Measurements from ENCODE around the gene TPK1.

The TPK1 gene

GRCh38 chr7:144853542-144853941 lies 17.7 kb upstream of the TPK1 start:
- Histone ChIP-seq H3K27ac (ENCODE audit: low read depth, low read length) (no peak overlapping the region), H3K4me3 (ENCODE audit: low read depth, low read length) (no peak overlapping the region), H3K27me3 (ENCODE audit: control insufficient read depth, insufficient read depth, low read length) (no peaks in the 10 kb centered on the region), H3K9ac (ENCODE audit: low read depth, low read length) (no peak overlapping the region), H3K36me3 (ENCODE audit: control insufficient read depth, insufficient read depth, low read length) (no peaks in the 10 kb centered on the region), H3K4me1 (ENCODE audit: control insufficient read depth, insufficient read depth, low read length) (peaks cover 9% of the 10 kb centered on the region), H3K9me3 (ENCODE audit: control insufficient read depth, insufficient read depth, low read length) (no peaks in the 10 kb centered on the region)

DNA sequence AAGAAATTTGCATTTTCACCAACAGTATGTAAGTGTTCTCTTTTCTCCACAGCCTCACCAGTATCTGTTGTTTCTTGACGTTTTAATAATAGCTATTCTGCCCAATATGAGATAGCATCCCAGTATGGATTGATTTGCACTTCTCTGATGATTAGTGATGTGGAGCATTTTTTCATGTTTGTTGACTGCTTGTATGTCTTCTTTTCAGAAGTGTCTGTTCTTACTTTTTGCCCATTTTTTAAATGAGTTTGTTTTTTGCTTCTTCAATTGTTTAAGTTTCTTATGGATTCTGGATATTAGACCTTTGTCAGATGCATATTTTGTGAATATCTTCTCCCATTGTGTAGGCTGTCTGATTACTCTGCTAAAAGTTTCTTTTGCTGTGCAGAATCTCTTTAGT lies 12.2 kb upstream of the TPK1 start:
- H3K27me3 ChIP-seq (ENCODE audit: control insufficient read depth, insufficient read depth, low read length), result no peaks in the 10 kb centered on the region
- H3K9ac ChIP-seq (ENCODE audit: low read depth, low read length), result no peak overlapping the region
- no peaks in the 10 kb centered on the region for H3K4me1 ChIP-seq (ENCODE audit: control insufficient read depth, insufficient read depth, low read length)
- H3K9me3 ChIP-seq (ENCODE audit: control insufficient read depth, insufficient read depth, low read length), result no peaks in the 10 kb centered on the region
- H3K27ac ChIP-seq (ENCODE audit: low read depth, low read length), result no peak overlapping the region
- no peaks in the 10 kb centered on the region for H3K36me3 ChIP-seq (ENCODE audit: control insufficient read depth, insufficient read depth, low read length)
- H3K4me3 ChIP-seq (ENCODE audit: low read depth, low read length), result no peak overlapping the region

DNA sequence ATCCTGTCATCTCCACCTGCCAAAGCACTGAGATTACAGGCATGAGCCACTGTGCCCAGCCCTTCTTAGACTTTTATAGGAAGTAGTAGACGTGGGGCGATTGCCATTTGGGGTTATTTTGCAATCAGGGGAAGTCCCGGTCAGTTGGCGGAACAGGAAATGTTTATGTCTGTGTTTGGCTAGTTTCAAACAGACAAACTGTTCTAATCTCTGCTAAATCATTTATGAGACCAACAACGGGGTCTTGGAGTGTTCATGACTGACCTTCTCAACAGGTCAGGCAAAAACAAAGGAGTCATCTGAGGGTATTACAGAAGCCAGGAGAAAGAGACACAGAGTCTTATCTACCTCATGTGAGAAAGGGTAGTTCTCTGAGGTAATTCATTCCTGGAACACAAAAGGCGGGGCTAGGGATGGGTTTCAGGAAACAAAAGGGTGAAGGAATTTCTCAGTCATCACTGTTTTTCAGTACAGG lies 6.6 kb upstream of the TPK1 start:
- no peak overlapping the region for H3K4me3 ChIP-seq (ENCODE audit: low read depth, low read length)
- H3K9me3 ChIP-seq (ENCODE audit: control insufficient read depth, insufficient read depth, low read length), result no peaks in the 10 kb centered on the region
- no peaks in the 10 kb centered on the region for H3K27me3 ChIP-seq (ENCODE audit: control insufficient read depth, insufficient read depth, low read length)
- no peaks in the 10 kb centered on the region for H3K36me3 ChIP-seq (ENCODE audit: control insufficient read depth, insufficient read depth, low read length)
- peak overlapping the region; percentile 69 for H3K27ac ChIP-seq (ENCODE audit: low read depth, low read length)
- no peak overlapping the region for H3K9ac ChIP-seq (ENCODE audit: low read depth, low read length)
- peaks cover 5% of the 10 kb centered on the region; the same call in 1 of the 2 replicates for H3K4me1 ChIP-seq (ENCODE audit: control insufficient read depth, insufficient read depth, low read length)

DNA sequence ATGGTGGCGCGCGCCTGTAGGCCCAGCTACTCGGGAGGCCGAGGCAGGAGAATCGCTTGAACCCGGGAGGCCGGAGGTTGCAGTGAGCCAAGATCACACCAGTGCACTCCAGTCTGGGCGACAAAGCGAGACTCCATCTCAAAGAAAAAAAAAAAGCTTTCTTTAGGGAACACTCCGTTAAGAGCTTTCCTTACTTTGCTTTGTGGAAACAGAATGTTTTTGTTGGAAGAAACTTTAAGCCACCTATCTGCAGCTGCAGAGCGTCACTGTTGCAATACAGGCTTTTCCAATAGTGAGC lies 641 bp upstream of the TPK1 start:
- no peaks in the 10 kb centered on the region for H3K36me3 ChIP-seq (ENCODE audit: control insufficient read depth, insufficient read depth, low read length)

GRCh38 chr7:144835155-144835611 lies 670 bp downstream of the TPK1 start:
- H3K4me3 ChIP-seq (ENCODE audit: low read depth, low read length), result peak overlapping the region; percentile 79
- no peaks in the 10 kb centered on the region for H3K36me3 ChIP-seq (ENCODE audit: control insufficient read depth, insufficient read depth, low read length)
- peaks cover 3% of the 10 kb centered on the region; the same call in 1 of the 2 replicates for H3K27me3 ChIP-seq (ENCODE audit: control insufficient read depth, insufficient read depth, low read length)
- peak overlapping the region; percentile 88 for H3K27ac ChIP-seq (ENCODE audit: low read depth, low read length)
- no peaks in the 10 kb centered on the region for H3K4me1 ChIP-seq (ENCODE audit: control insufficient read depth, insufficient read depth, low read length)
- no peaks in the 10 kb centered on the region for H3K9me3 ChIP-seq (ENCODE audit: control insufficient read depth, insufficient read depth, low read length)
- peak overlapping the region; percentile 54 for H3K9ac ChIP-seq (ENCODE audit: low read depth, low read length)

More for the DNA sequence above, 641 bp upstream of the TPK1 start:
- Histone ChIP-seq H3K27me3 (ENCODE audit: control insufficient read depth, insufficient read depth, low read length) (peaks cover 3% of the 10 kb centered on the region; the same call in 1 of the 2 replicates), H3K9me3 (ENCODE audit: control insufficient read depth, insufficient read depth, low read length) (no peaks in the 10 kb centered on the region), H3K9ac (ENCODE audit: low read depth, low read length) (no peak overlapping the region), H3K4me3 (ENCODE audit: low read depth, low read length) (peak overlapping the region; percentile 79; the same call in 1 of the 2 replicates), H3K4me1 (ENCODE audit: control insufficient read depth, insufficient read depth, low read length) (no peaks in the 10 kb centered on the region), H3K27ac (ENCODE audit: low read depth, low read length) (no peak overlapping the region)

GRCh38 chr7:144834641-144835144 lies 1.2 kb downstream of the TPK1 start:
- no peak overlapping the region for H3K9ac ChIP-seq (ENCODE audit: low read depth, low read length)

DNA sequence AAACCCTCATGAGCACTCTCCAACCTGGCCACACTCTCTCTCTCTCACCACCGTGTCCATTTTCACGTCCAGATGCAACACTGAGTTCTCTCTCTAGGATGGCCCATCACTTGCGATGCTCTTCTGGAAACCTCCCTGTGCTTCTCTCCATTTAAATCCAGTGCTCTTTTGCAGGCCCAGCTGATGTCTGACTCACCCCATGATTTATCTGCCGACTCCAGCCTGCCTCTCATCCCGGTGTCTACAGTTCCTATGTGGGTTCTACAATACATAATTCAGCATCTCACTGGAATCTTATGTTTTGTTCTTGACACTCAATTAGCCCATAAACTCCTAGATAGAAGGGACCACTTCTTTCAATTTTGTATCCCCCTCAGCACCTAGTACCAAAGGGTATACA lies 5.0 kb downstream of the TPK1 start:
- Histone ChIP-seq H3K36me3 (ENCODE audit: control insufficient read depth, insufficient read depth, low read length) (no peaks in the 10 kb centered on the region), H3K9ac (ENCODE audit: low read depth, low read length) (no peak overlapping the region), H3K27ac (ENCODE audit: low read depth, low read length) (no peak overlapping the region), H3K27me3 (ENCODE audit: control insufficient read depth, insufficient read depth, low read length) (peaks cover 3% of the 10 kb centered on the region; the same call in 1 of the 2 replicates), H3K4me1 (ENCODE audit: control insufficient read depth, insufficient read depth, low read length) (peaks cover 7% of the 10 kb centered on the region; the same call in 1 of the 2 replicates), H3K9me3 (ENCODE audit: control insufficient read depth, insufficient read depth, low read length) (no peaks in the 10 kb centered on the region), H3K4me3 (ENCODE audit: low read depth, low read length) (no peak overlapping the region)

More at GRCh38 chr7:144834641-144835144, 1.2 kb downstream of the TPK1 start:
- Histone ChIP-seq H3K36me3 (ENCODE audit: control insufficient read depth, insufficient read depth, low read length) (no peaks in the 10 kb centered on the region), H3K4me3 (ENCODE audit: low read depth, low read length) (peak overlapping the region; percentile 79), H3K27ac (ENCODE audit: low read depth, low read length) (no peak overlapping the region), H3K4me1 (ENCODE audit: control insufficient read depth, insufficient read depth, low read length) (no peaks in the 10 kb centered on the region), H3K27me3 (ENCODE audit: control insufficient read depth, insufficient read depth, low read length) (peaks cover 3% of the 10 kb centered on the region; the same call in 1 of the 2 replicates), H3K9me3 (ENCODE audit: control insufficient read depth, insufficient read depth, low read length) (no peaks in the 10 kb centered on the region)

- H3K27ac ChIP-seq (ENCODE audit: low read depth, low read length), result no peak overlapping the region
- no peak overlapping the region for H3K9ac ChIP-seq (ENCODE audit: low read depth, low read length)
- peaks cover 8% of the 10 kb centered on the region; the same call in 1 of the 2 replicates for H3K4me1 ChIP-seq (ENCODE audit: control insufficient read depth, insufficient read depth, low read length)
- no peaks in the 10 kb centered on the region for H3K36me3 ChIP-seq (ENCODE audit: control insufficient read depth, insufficient read depth, low read length)
- H3K27me3 ChIP-seq (ENCODE audit: control insufficient read depth, insufficient read depth, low read length), result peaks cover 3% of the 10 kb centered on the region; the same call in 1 of the 2 replicates
- no peak overlapping the region for H3K4me3 ChIP-seq (ENCODE audit: low read depth, low read length)
- H3K9me3 ChIP-seq (ENCODE audit: control insufficient read depth, insufficient read depth, low read length), result no peaks in the 10 kb centered on the region
Observed at GRCh38 chr7:144830024-144830785, 5.6 kb downstream of the TPK1 start.

- H3K4me1 ChIP-seq (ENCODE audit: control insufficient read depth, insufficient read depth, low read length), result peaks cover 11% of the 10 kb centered on the region; the same call in 1 of the 2 replicates
- H3K4me3 ChIP-seq (ENCODE audit: low read depth, low read length), result no peak overlapping the region
- H3K36me3 ChIP-seq (ENCODE audit: control insufficient read depth, insufficient read depth, low read length), result no peaks in the 10 kb centered on the region
- no peak overlapping the region for H3K9ac ChIP-seq (ENCODE audit: low read depth, low read length)
- no peaks in the 10 kb centered on the region for H3K9me3 ChIP-seq (ENCODE audit: control insufficient read depth, insufficient read depth, low read length)
- no peak overlapping the region for H3K27ac ChIP-seq (ENCODE audit: low read depth, low read length)
- H3K27me3 ChIP-seq (ENCODE audit: control insufficient read depth, insufficient read depth, low read length), result no peaks in the 10 kb centered on the region
Observed at GRCh38 chr7:144827621-144828020, 8.2 kb downstream of the TPK1 start.

- peak overlapping the region; percentile 40 for H3K27ac ChIP-seq (ENCODE audit: low read depth, low read length)
- peaks cover 15% of the 10 kb centered on the region; the same call in 1 of the 2 replicates for H3K4me1 ChIP-seq (ENCODE audit: control insufficient read depth, insufficient read depth, low read length)
- H3K9me3 ChIP-seq (ENCODE audit: control insufficient read depth, insufficient read depth, low read length), result no peaks in the 10 kb centered on the region
- no peaks in the 10 kb centered on the region for H3K36me3 ChIP-seq (ENCODE audit: control insufficient read depth, insufficient read depth, low read length)
- no peak overlapping the region for H3K4me3 ChIP-seq (ENCODE audit: low read depth, low read length)
- H3K27me3 ChIP-seq (ENCODE audit: control insufficient read depth, insufficient read depth, low read length), result no peaks in the 10 kb centered on the region
- no peak overlapping the region for H3K9ac ChIP-seq (ENCODE audit: low read depth, low read length)
Observed at GRCh38 chr7:144826208-144826607, 9.6 kb downstream of the TPK1 start.

GRCh38 chr7:144824360-144824759 lies 11.5 kb downstream of the TPK1 start:
- Histone ChIP-seq H3K36me3 (ENCODE audit: control insufficient read depth, insufficient read depth, low read length) (no peaks in the 10 kb centered on the region), H3K9me3 (ENCODE audit: control insufficient read depth, insufficient read depth, low read length) (no peaks in the 10 kb centered on the region), H3K27ac (ENCODE audit: low read depth, low read length) (no peak overlapping the region), H3K4me3 (ENCODE audit: low read depth, low read length) (no peak overlapping the region), H3K4me1 (ENCODE audit: control insufficient read depth, insufficient read depth, low read length) (peaks cover 15% of the 10 kb centered on the region; the same call in 1 of the 2 replicates), H3K9ac (ENCODE audit: low read depth, low read length) (no peak overlapping the region), H3K27me3 (ENCODE audit: control insufficient read depth, insufficient read depth, low read length) (no peaks in the 10 kb centered on the region)

Data from HUES48 (cell line).